GM18508 (cell line): ENCODE measurements around the gene NCKAP1.
A peak's percentile ranks its signal among the peaks of the same experiment; 100 is the strongest.
"Not testable (repeated sequence)": the region's sequence is repeated elsewhere in the genome, so short reads cannot be mapped to it uniquely, and the experiment has no call there.

Source experiments
- ATAC-seq: cut with Tn5 transposase; IDR thresholded peaks from one replicate; pipeline ENCODE4 v1.9.1; 2021; ENCODE audit warnings: moderate number of reproducible peaks; ENCODE audit not compliant: insufficient read depth, unreplicated experiment

NCKAP1 gene

DNA sequence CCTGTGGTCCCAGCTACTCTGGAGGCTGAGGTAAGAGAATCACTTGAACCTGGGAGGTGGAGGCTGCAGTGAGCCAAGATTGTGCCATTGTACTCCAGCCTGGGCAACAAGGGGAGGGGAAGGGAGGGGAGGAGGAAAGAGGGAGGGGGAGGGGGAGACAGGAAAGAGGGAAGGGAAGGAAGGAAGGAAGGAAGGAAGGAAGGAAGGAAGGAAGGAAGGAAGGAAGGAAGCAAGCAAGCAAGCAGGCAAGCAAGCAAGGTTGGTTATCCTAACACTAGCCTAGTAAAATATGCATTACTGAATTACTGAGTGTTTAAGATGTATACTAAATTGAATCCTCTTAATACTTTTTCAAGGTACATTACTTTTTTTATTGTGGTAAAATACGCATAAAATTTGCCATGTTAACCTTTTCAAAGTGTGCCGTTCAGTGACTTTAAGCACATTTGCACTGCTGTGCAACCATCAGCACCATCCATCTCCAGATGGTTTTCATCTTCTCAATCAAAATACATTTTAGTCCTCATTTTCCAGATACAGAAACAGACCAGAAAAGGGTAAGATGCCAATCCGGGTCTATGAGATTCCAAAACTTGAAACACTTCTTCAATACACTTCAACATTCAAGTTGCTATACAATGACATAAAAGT is 28.9 kb downstream of the NCKAP1 start:
- ATAC-seq = no peak

DNA sequence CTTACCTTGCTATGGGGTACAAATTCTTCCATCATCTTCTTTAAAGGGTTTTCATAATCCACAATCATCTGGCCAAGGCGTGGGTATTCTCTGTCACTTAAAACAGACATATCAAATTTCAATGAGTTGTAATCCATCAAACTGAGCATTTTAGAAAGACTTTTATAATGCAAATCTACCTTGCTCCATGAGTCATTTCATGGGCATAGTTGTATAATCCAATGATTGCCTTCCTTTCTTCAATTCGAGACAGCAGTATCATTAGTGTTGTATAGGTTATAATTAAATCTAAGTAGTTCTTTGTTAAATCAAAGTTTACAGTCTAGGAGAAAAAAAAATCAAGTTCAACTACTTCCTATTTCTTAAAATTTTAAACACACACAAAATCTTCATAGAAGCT is 36.3 kb downstream of the NCKAP1 start:
- ATAC-seq = no peak

DNA sequence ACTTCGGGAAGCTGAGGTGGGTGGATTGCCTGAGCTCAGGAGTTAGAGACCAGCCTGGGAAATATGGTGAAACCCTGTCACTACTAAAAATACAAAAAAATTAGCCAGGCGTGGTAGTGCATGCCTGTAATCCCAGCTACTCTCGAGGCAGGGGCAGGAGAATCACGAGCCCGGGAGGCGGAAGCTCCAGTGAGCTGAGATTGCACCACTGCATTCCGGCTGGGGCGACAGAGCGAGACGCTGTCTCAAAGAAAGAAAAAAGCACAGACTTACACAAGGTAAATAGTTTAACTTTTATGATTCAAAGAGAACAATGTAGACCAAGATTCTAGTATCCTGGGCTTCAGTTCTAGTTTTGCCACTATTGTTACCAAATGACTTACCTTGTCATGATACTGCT is 37.4 kb downstream of the NCKAP1 start:
- no peak for ATAC-seq

DNA sequence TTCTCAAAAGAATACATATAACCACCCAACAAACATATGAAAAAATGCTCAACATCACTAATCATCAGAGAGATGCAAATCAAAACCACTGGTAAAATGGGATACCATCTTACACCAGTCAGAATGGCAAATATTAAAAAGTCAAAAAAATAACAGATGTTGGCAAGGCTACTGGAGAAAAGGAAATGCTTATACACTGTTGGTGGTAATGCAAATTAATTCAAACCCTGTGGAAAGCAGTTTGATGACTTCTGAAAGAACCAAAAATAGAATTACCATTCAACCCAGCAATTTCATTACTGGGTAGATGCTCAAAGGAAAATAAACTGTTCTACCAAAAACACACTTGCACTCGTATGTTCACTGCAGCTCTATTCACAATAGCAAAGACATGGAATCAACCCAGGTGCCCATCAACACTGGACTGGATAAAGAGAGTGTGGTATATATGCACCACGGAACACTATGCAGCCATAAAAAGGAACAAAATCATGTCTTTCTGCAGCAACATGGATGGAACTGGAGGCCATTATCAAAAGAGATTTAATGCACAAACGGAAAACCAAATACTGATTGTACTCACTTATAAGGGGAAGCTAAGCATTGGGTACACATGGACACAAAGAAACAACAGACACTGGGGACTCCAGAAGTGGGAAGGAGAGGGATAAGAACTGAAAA is 38.8 kb downstream of the NCKAP1 start:
- ATAC-seq = no peak

DNA sequence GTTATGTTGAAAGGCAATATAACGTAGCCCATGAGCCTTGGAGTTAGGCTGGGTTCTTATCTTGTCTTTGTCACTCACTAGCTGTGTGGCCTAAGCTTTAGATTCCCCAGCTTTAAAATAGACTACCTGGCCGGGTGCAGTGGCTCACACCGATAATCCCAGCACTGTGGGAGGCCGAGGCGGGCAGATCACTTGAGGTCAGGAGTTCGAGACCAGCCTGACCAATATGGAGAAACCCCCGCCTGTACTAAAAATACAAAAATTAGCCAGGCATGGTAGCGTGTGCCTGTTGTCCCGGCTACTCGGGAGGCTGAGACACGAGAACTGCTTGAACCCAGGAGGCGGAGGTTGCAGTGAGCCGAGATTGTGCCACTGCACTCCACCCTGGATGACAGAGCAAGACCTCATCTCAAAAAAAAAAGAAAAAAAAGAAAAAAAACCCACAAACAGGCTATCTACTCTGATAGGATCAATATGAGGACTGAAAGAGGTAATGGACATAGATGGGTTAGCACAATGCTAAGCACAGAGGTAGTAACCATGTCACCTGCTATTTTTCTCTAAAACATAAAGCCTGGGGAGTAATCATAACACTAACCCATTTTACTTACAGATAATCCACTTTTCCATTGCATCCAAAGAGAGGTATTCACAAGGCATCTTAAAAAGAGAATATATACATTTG is 43.9 kb downstream of the NCKAP1 start:
- ATAC-seq = no peak

DNA sequence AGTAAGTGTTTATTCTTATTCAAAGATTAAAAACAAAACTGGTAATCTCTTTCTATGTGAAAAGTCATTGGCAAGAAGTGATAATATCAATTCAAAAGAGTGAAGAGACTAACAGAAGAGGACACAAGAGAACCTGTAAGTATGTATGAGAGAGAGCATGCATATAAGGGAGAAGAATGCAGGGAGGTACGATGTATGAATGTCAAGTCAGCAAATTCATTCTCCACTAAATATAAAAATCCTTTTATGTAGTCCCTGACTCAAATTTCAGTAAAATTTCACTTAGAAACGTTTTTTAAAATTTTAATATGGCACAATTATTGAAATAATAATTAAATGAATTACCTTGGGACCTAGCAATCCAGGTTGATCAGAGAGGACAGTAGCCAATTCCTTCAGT is 55.3 kb downstream of the NCKAP1 start:
- ATAC-seq = no peak

DNA sequence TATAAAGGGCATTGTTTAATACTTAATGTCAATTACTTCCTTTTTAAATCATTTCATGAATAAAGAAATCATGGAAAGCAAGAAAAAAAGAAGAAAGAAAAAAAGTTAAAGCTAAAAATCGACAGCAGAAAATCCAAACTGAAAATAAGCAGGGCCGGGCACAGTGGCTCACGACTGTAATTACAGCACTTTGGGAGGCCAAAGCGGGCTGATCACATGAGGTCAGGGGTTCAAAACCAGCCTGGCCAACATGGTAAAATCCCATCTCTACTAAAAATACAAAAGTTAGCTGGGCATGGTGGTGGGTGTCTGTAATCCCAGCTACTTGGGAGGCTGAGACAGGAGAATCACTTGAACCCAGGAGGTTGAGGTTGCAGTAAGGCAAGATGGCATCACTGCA is 56.8 kb downstream of the NCKAP1 start:
- not testable (repeated sequence) for ATAC-seq

DNA sequence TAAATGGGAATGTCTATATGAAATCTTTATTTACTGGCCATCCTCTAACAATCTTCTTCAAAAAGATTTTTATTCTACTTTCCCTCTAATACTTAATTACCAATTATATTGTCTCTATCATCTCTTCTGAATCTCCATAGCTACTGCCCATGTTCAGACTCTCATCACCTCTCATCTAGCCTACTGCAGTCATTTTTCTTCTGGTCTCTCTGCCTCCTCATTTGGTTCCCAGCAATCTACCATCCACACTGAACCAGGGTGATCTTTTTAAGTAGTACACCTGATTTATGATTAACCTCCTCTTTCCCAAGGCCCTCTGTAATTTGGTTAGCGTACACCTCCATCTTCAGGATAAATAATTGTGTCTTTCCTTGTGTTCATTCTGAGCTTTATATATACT is 57.6 kb downstream of the NCKAP1 start:
- ATAC-seq = no peak

DNA sequence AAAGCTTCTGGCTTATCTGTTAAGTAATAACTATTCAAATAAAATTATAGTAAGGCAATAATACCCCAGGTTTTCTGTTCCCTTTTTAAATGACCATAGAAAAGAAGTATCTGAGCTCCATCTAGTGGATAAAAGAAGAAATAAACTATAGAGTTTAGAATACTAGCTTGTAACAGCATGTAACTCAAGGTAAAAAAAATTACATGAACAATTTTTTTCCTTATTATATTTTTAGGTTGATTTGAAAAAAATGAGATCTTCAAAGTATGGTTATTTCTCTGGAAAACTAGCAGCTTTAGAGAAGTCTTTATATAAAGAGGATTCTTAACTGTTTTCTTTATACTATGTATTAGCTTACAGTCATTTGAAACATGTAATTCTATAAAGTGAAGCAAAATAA is 58.1 kb downstream of the NCKAP1 start:
- ATAC-seq = peak; percentile 43

DNA sequence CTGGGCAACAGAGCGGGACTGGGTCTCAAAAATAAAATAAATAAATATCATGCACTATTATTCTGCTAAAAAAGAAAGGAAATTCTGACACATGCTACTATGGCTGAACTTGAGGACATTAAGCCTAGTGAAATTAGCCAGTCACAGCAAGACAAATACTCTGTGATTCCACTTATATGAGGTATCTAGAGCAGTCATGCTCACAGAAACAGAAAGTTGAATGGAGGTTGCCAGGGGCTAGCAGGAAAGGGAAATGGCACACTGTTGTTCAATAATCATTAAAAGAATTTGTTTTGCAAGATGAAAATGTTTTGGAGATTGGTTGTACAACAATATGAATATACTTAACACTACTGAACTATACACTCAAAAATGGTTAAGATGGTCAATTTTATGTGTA is 60.8 kb downstream of the NCKAP1 start:
- ATAC-seq = peak; percentile 47

DNA sequence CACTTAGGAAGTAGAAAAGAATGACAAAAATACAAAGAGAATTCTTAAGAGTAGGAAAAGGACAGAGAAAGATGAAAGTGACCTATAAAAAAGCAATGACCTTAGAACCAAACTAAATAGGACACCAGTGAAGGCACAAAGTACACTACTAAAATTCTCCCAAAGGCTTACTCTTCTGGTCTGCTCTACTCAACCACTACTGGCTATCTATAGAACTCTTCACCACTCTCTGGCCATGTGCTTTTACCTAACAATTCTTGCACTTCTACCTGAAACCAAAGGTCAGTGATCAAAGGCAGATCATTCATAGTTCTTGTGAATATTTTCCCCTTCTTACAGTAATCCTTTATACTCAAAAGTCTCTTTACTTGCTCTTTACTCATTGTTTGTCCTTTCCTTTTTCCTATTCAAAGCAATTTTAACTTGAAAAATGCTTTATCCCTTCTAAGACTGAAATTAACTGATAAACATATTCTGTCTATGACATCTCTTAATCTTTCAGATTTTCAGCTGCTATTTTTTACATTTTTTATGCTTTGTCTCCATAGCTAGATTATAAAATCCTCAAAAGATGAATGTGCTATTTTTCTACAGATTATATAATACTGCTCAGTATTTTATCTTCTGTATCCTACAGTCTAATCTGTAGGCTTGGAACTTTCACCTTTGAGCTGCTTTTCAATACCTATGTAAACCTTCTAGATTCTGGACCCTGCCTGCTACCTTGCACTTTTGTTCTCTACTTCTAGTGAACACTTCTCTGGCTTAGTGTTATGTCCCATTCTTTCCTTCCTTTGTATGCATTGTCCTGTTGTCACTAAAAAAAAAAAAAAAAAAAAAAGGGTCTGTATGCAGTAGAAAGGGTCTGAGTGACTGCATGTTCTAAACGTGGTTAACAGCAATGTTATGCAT is 64.6 kb downstream of the NCKAP1 start:
- ATAC-seq = no peak

DNA sequence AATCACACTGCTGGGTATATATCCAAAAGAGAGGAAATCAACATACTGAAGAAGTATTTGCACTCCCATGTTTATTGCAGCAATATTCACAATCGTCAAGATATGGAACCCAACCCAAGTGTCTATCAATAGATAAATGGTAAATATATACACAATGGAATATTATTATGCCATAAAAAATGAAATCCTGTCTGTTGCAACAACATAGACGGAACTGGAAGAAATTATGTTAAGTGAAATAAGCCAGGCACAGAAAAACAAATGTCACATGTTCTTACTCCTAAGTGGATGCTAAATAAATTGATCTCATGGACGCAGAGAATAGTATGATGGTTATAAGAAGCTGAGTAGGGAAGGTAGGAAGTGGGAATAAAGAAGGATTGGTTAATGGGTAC is 65.7 kb downstream of the NCKAP1 start:
- ATAC-seq = no peak

DNA sequence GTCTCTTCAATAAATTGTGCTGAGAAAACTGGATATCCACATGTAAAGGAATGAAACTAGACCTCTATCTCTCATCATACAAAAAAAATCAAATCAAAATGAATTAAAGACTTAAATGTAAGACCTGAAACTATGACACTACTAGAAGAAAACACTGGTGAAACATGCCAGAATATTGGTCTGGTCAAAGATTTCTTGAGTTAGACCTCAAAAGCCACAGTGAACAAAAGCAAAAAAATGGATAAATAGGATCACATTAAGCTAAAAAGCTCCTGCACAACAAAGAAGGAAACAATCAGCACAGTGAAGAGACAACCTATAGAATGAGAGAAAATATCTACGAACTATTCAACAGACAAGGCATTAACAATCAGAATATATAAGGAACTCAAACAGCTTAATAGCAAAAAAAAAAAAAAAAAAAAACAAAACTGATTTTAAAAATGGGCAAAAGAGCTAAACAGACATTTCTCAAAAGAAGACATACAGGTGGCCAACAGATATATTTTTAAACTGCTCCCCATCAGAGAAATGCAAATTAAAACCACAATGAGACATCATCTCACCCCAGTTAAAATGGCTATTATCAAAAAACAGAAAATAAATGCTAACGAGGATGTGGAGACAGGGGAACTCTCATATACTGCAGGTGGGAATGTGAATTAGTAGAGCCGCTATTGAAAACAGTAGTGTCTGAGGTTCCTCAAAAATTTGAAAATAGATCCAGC is 66.3 kb downstream of the NCKAP1 start:
- ATAC-seq = no peak

DNA sequence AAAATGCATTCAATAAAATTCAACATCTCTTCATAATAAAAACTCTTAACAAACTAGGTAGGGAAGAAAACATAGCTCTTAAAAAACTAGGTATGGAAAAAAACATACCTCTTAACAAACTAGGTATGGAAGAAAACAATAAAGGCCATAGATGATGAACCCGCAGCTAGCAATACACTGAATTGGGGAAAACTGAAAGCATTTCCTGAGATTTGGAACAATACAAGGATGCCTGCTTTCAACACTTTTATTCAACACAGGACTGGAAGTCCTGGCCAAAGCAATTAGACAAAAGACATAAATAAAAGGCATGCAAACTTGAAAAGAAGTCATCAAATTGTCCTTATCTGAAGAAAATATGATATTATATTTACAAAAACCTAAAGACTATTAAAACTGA is 67.8 kb downstream of the NCKAP1 start:
- no peak for ATAC-seq

DNA sequence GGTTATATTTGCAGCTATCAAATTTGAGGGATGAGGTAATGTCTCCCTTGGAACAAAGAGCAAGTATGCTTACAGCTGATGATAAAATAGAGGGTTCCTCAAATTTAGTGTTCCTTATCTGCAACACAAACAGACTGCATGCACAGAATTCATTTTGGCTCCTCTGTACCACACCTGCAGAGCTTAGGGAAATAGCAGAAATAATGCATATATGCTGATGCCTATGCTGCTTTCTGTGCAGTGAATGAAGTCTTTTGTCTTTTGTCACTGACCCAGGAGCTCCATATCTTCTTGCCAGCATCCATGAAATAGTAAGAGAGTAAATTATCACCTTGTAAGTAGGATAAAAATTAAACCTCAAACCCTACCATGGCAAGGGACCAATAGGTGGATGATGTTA is 69.8 kb downstream of the NCKAP1 start:
- no peak for ATAC-seq

DNA sequence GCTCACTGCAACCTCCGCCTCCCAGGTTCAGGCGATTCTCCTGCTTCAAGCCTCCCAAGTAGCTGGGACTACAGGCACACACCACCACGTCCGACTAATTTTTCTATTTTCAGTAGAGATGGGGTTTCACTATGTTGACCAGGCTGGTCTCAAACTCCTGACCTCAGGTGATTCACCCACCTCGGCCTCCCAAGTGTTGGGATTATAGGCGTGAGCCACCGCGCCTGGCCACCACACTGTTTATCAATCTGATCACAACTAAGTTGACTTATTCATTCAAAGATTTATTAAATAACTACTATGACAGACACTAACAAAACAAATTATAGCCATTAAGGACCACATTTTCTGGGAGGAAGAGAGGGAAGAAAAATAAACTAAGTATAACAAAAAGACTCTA is 71.9 kb downstream of the NCKAP1 start:
- ATAC-seq = not testable (repeated sequence)

DNA sequence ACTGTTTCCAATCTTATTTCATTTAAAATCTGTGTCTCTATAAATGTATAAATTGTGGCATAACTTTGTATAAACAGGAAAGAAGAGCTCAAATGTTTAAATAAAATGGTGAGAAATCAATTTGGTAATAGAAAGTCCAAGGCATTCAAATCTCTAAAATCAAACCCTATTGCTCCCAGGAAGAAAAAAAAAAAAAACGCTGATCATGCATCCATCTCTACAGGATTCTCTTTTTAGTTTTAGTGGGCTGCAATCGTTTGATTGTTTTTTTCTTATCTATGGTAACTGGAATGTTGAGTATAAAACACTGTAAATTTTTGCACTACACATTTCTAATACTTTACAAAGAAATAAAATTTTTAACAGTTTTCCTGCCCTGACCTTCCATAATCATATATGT is 75.6 kb downstream of the NCKAP1 start:
- no peak for ATAC-seq

DNA sequence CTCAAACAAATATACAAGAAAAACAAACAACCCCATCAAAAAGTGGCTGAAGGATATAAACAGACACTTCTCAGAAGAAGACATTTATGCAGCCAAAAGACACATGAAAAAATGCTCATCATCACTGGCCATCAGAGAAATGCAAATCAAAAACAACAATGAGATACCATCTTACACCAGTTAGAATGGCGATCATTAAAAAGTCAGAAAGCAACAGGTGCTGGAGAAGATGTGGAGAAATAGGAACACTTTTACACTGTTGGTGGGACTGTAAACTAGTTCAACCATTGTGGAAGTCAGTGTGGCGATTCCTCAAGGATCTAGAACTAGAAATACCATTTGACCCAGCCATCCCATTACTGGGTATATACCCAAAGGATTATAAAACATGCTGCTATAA is 77.4 kb downstream of the NCKAP1 start:
- not testable (repeated sequence) for ATAC-seq

DNA sequence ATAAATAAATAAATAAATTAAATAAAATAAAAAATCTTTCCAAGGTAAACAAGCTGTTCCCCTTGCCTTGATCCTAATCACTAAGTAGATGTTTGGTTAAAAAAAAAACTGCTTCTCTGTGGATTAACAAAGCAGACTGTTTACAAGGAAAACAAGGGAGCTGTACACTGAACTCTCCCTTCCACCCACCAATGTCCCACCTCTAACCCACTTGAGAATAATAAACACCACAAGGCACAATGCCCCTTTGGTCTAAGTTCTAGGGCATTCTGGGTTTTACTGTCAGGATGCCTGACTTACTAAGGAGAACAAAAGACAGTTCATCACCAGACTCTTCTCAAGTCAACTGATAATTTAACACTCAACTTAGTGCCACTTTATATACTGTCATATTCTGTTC is 83.5 kb downstream of the NCKAP1 start:
- ATAC-seq = no peak
